ENCODE results near the gene XPO1.

GRCh38 chr2:61478086-61478485, 60.1 kb downstream of the XPO1 start:
- no peak for TF ChIP-seq CTCF (IDR thresholded peaks at IDR 0.05; ENCODE audit: extremely low read depth in 1 of 2, insufficient read depth in 1 of 2, low read depth in 1 of 2, low read length in 2 of 2)
- no peak for TF ChIP-seq EZH2 (IDR thresholded peaks at IDR 0.05; ENCODE audit: borderline replicate concordance, low read depth, low read length, severe bottlenecking)
- TF ChIP-seq POLR2A (IDR thresholded peaks at IDR 0.05; ENCODE audit: low read depth, low read length), result no peak
- TF ChIP-seq FOS (IDR thresholded peaks at IDR 0.05; ENCODE audit: borderline replicate concordance, insufficient read depth, low read length), result no peak
- no peak for TF ChIP-seq POLR2AphosphoS5 (IDR thresholded peaks at IDR 0.05; ENCODE audit: insufficient read depth, low read depth, low read length)
- TF ChIP-seq MYC (IDR thresholded peaks at IDR 0.05; ENCODE audit: low read depth, low read length), result no peak
- no peak for TF ChIP-seq GATA2 (IDR thresholded peaks at IDR 0.05; ENCODE audit: insufficient read depth, insufficient read length, low read depth, low read length)
